ENCODE measurements around the gene ADH1B. TPM values are rescaled to one million over a fixed set of nuclear protein-coding genes. Genes with fewer than 3 reads are reported as not detected.

Gene ADH1B
- total and polyA plus RNA-seq, 2 of the 4 experiments (the other 2 are of a cell fraction): 0.36 to 0.46 TPM

GRCh38 chr4:99339172-99339571 is 18.0 kb upstream of the ADH1B start:
- intact Hi-C loops (cut with micrococcal nuclease): no loop called here
- Histone ChIP-seq H3K23ac (ENCODE audit: low read depth, low read length) (no peak overlapping the region), H2AFZ (replicated peaks; ENCODE audit: low read length, poor library complexity) (no peak overlapping the region), H3K79me1 (ENCODE audit: low read depth in 1 of 2, low read length in 2 of 2) (no peaks in the 10 kb centered on the region), H3K27ac (ENCODE audit: insufficient read depth, low read length) (no peak overlapping the region), H3K56ac (ENCODE audit: extremely low read depth, insufficient read depth, low read length) (no peak overlapping the region), H4K5ac (ENCODE audit: low read depth, low read length) (no peak overlapping the region), H3K4me2 (ENCODE audit: low read depth, low read length) (no peak overlapping the region), H3K4ac (ENCODE audit: low read depth, low read length) (no peak overlapping the region), H3K14ac (replicated peaks; ENCODE audit: low read depth, low read length) (no peak overlapping the region), H4K8ac (ENCODE audit: low read depth in 2 of 2, low read length in 2 of 2) (no peak overlapping the region), H2BK20ac (ENCODE audit: low read depth, low read length) (no peak overlapping the region), H4K20me1 (ENCODE audit: insufficient read depth, low read length) (no peaks in the 10 kb centered on the region), H3K4me1 (ENCODE audit: control insufficient read depth, insufficient read depth, low read length) (no peaks in the 10 kb centered on the region), H3K9me1 (ENCODE audit: insufficient read depth, low read length) (no peaks in the 10 kb centered on the region), H2AK9ac (replicated peaks; ENCODE audit: low read depth, low read length, poor library complexity) (no peak overlapping the region), H4K91ac (ENCODE audit: insufficient read depth, low read depth, low read length) (no peak overlapping the region), H3K36me3 (ENCODE audit: control insufficient read depth, insufficient read depth, low read length) (no peaks in the 10 kb centered on the region), H3K9ac (ENCODE audit: low read depth, low read length) (no peak overlapping the region), H2AK5ac (ENCODE audit: low read depth, low read length) (no peak overlapping the region), H3K27me3 (ENCODE audit: control insufficient read depth, insufficient read depth, low read length) (no peaks in the 10 kb centered on the region; the same call in 1 of the 2 replicates), H2BK5ac (ENCODE audit: low read depth, low read length, poor library complexity, severe bottlenecking) (no peak overlapping the region), H3K9me3 (ENCODE audit: control insufficient read depth, insufficient read depth, low read length) (no peaks in the 10 kb centered on the region), H2BK120ac (ENCODE audit: low read depth, low read length) (no peak overlapping the region), H3K4me3 (ENCODE audit: insufficient read depth, low read depth, low read length) (no peak overlapping the region), H3K18ac (ENCODE audit: low read depth, low read length) (no peak overlapping the region), H2BK15ac (ENCODE audit: low read depth, low read length) (no peak overlapping the region)
- no peak for TF ChIP-seq CHD1 (IDR thresholded peaks at IDR 0.05; ENCODE audit: low read depth, low read length)
- no peak for TF ChIP-seq RCOR1 (IDR thresholded peaks at IDR 0.05; ENCODE audit: insufficient replicate concordance, low read length)
- no peak for TF ChIP-seq BHLHE40 (IDR thresholded peaks at IDR 0.05; ENCODE audit: low read depth, low read length)
- no peak for TF ChIP-seq FOS (IDR thresholded peaks at IDR 0.05; ENCODE audit: low read depth, low read length)
- TF ChIP-seq ELK1 (IDR thresholded peaks at IDR 0.05; ENCODE audit: borderline replicate concordance, low read depth, low read length): no peak
- no peak for TF ChIP-seq POLR2A (IDR thresholded peaks at IDR 0.05; ENCODE audit: low read depth, low read length)
- no peak for TF ChIP-seq NFE2L2 (IDR thresholded peaks at IDR 0.05; ENCODE audit: low read depth, low read length)
- TF ChIP-seq MAZ (IDR thresholded peaks at IDR 0.05; ENCODE audit: borderline replicate concordance, low read depth, low read length): no peak
- TF ChIP-seq USF2 (IDR thresholded peaks at IDR 0.05; ENCODE audit: low read depth, low read length): no peak
- no peak for TF ChIP-seq RAD21 (IDR thresholded peaks at IDR 0.05; ENCODE audit: low read length)
- no peak for TF ChIP-seq MXI1 (IDR thresholded peaks at IDR 0.05; ENCODE audit: borderline replicate concordance, low read depth, low read length)
- no peak for TF ChIP-seq SMC3 (IDR thresholded peaks at IDR 0.05; ENCODE audit: low read depth, low read length)
- no peak for TF ChIP-seq RFX5 (IDR thresholded peaks at IDR 0.05; ENCODE audit: low read depth, low read length)
- TF ChIP-seq CTCF (conservative IDR thresholded peaks at IDR 0.05; ENCODE audit: low read depth, low read length): no peak
- 100% methylated on average over 2 of the region's 3 CpGs; no CpG with 5 or more reads in 1 of the 2 experiments for WGBS, 2 experiments (ENCODE audit: extremely low coverage in 2 of 2, insufficient read length in 1 of 2)
- no TSS peak for BruUV-seq (replicated peaks)
- ChIA-PET POLR2A (ENCODE audit: unreplicated experiment) (no interaction called here), CTCF (no interaction called here)
- ATAC-seq (ENCODE audit: low read depth) (no peak), DNase-seq (no peak)
- in situ Hi-C loops (cut with MboI; ENCODE audit: low sequenced_read_pairs): no loop called here
- dilution Hi-C loops (cut with HindIII; ENCODE audit: low sequenced_read_pairs, unreplicated experiment): no loop called here
